ENCODE data around the gene SQSTM1. TPM values are rescaled to one million over a fixed set of nuclear protein-coding genes. Genes with fewer than 3 reads are reported as not detected.

SQSTM1 gene
- total and polyA plus RNA-seq, 9 of the 15 experiments (the other 6 are each of a cell fraction or from before 2014, with no cell fraction given) = 5.6 to 148 (median 64.0) TPM

DNA sequence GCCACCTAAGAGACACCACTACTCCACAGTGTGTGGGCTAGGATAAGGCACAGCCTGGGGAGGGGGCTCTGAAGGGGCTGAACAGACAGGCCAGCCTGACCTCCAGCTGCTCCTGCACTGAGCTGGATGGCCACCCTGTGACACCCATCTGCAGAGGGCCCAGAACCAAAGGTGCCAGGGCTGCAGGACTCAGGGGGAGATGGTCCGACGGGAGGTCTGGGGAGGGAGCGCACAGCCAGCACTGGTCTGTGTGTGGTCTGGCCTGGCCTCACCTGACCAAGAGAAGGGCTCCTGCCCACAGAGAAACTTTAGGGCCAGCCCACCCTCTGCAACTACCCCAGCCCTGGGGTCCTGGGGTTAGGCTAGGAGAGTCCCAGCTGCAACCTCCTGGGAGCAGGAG, 26.1 kb upstream of the SQSTM1 start:
- Histone ChIP-seq H3K4me3 (no peak overlapping the region), H3K4me1 (replicated peaks in 1 of 2; ENCODE audit: control insufficient read depth in 2 of 2, insufficient read depth in 2 of 2, low read length in 2 of 2) (peaks cover 0 to 43% of the 10 kb centered on the region in 2 experiments; a peak in 2 of 5 replicates), H3K9ac (ENCODE audit: insufficient read depth in 1 of 2, low read depth in 2 of 2, low read length in 2 of 2) (peak overlapping the region in 1 of 2 experiments; percentile 78; a peak in 1 of 4 replicates), H3K36me3 (ENCODE audit: control insufficient read depth, insufficient read depth, low read length) (peaks cover 29% of the 10 kb centered on the region; the same call in 1 of the 3 replicates), H3K27me3 (ENCODE audit: control insufficient read depth in 2 of 2, insufficient read depth in 2 of 2, low read length in 2 of 2) (no peaks in the 10 kb centered on the region), H3K27ac (ENCODE audit: extremely low read depth, low read depth, low read length) (no peak overlapping the region), H2AFZ (ENCODE audit: low read depth, low read length) (no peak overlapping the region), H3K9me1 (ENCODE audit: control insufficient read depth, insufficient read depth, low read length) (no peaks in the 10 kb centered on the region), H3K79me2 (ENCODE audit: control insufficient read depth, insufficient read depth, low read length) (no peaks in the 10 kb centered on the region), H4K20me1 (replicated peaks; ENCODE audit: control insufficient read depth, insufficient read depth, low read length) (no peaks in the 10 kb centered on the region), H3K9me3 (replicated peaks; ENCODE audit: control insufficient read depth, insufficient read depth, low read depth, low read length) (no peaks in the 10 kb centered on the region), H3K4me2 (ENCODE audit: insufficient read depth, low read length) (no peak overlapping the region)
- ChIA-PET POLR2A (interaction anchor here (0.6 to 1.2 kb wide), 5 partner anchors 9 to 502 kb away, joined by 3 to 5 read pairs (median 3); partner anchors contain the start of gene SQSTM1), CTCF (ENCODE audit: low intra/inter-chr PET ratio) (no interaction called here)
- 90% methylated on average over 2 of the region's 3 CpGs for WGBS (ENCODE audit: insufficient coverage, low coverage, missing lambda C conversion rate)
- in situ Hi-C loops (cut with MboI) (no loop called here), intact Hi-C loops (cut with micrococcal nuclease) (no loop called here)
- TF ChIP-seq ZNF695 (CRISPR knock-in tag; IDR thresholded peaks at IDR 0.05) (no peak), SMAD2 (IDR thresholded peaks at IDR 0.05; ENCODE audit: low read depth, low read length) (no peak), FOXK1 (CRISPR knock-in tag; IDR thresholded peaks at IDR 0.05; ENCODE audit: borderline replicate concordance) (no peak)
- TF ChIP-seq, protein P1, sequence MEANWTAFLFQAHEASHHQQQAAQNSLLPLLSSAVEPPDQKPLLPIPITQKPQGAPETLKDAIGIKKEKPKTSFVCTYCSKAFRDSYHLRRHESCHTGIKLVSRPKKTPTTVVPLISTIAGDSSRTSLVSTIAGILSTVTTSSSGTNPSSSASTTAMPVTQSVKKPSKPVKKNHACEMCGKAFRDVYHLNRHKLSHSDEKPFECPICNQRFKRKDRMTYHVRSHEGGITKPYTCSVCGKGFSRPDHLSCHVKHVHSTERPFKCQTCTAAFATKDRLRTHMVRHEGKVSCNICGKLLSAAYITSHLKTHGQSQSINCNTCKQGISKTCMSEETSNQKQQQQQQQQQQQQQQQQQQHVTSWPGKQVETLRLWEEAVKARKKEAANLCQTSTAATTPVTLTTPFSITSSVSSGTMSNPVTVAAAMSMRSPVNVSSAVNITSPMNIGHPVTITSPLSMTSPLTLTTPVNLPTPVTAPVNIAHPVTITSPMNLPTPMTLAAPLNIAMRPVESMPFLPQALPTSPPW (CRISPR knock-in tag; IDR thresholded peaks at IDR 0.05) = no peak
- FAIRE-seq (no peak), ATAC-seq (no peak; the same call in 2 of the 3 replicates), DNase-seq (ENCODE audit: extremely low read depth in 1 of 4, low spot score in 3 of 4) (no peak)
- BruUV-seq (replicated peaks) = no TSS peak

Data from K562 (cell line).